Cerebellar nuclear complex (tissue), 1 donor: Measurements from ENCODE around the gene TSKU.

Experiments
- DNase-seq, 2 experiments: peaks; one replicate each; lab custom pipeline; 2025; lab: John Stamatoyannopoulos, UW

TSKU gene

GRCh38 chr11:76770642-76771445 is 12.3 kb upstream of the TSKU start:
- no peak for DNase-seq

DNA sequence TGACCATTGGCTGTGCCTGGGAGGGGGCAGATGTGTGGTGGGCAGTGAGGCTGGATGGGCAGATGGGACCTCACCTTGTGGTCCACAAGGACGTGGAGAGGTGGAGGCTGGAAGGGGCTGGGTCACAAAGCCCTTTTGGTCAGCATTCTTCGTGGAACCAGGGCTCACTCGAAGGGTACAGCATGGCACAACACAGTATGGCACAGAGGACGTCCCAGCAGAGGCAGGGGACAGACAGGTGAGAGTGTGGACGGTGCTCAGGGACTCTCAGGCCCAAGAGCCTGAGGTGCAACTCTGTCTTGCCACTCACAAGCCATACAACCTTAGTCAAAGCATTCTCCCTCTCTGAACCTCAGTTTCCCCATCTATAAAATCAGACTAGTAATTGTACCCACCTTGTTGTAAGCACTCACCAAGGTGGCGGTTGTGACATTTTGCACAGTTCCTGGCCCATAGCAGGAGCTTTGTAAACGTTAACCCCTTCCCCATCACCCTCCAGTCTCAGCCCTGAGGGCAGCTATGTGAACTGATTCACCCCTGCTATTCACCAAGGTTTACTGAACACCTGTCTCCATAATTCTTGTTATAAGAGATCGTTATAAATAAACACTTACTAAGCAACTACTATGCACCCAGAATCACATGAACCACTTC is 11.6 kb upstream of the TSKU start:
- DNase-seq, result no peak

GRCh38 chr11:76772100-76772782 is 10.9 kb upstream of the TSKU start:
- no peak for DNase-seq

DNA sequence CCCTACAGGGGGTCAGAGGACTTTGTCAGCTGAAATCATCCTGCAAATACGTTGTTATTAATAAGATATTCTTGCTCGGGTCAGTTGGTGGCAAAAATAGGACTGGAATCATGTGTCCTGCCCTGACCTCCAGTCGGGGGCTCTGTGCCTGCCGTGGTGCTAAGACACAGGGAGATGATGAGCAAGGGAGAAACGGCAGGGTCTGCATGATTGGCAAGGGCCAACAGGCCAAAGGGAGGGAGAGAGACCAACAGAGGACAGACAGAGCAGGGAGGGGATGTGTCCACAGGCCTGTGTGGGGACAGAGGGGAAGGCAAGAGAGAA is 10.4 kb upstream of the TSKU start:
- no peak for DNase-seq

GRCh38 chr11:76773921-76774361 is 9.2 kb upstream of the TSKU start:
- DNase-seq, result peak in 1 of 2 experiments; percentile 15

DNA sequence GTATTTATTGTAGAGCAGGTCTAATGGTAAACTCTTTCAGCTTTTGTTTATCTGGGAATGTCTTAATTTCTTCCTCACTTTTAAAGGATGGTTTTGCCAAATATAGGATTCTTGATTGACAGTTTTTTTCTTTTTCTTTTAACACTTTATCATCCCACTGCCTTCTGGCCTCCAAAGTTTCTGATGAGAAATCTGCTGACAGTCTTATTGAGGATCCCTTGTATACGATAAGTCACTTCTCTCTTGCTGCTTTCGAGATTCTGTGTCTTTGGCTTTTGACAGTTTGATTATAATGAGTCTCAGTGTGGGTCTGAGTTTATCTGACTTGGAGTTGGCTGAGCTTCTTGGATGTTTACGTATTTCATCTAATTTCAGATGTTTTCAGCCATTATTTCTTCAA is 6.7 kb upstream of the TSKU start:
- no peak for DNase-seq

DNA sequence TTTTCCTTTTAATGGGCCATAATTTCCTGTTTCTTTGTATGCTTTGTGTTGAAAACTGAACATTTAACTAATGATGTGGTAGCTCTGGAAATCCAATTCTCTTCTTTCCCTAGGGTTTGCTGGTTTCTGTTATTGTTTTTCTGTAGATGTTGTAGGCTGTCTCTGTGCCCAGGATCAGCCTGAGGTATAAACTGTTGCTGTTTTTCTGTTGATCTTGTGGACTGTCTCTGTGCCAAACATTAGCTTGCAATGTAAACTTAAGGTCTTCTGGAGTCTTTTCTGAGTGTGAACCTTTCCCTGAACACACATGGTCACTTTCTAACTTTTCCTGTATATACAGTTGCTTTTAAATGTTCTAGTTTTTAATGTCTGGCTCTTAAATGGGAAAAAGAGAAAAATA is 5.9 kb upstream of the TSKU start:
- DNase-seq, result no peak

DNA sequence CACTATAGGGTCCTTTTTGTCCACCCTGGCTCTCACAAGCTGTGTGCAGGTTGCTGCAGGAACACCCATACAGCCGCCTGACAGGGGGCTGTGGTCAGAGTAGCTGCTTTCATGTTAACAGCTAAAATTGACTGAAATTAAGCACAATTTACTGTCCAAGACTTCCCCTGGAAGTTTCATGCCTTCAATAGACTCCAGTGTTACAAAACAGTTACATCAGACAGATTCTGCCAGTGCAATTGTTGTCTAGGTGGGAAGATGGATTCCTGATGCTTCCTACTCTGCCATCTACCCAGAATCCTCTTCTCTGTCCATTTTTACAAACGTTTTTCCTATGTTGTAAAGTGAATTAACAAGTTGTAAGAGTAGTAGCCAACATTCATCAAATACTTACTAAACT is 5.3 kb upstream of the TSKU start:
- DNase-seq, result no peak

DNA sequence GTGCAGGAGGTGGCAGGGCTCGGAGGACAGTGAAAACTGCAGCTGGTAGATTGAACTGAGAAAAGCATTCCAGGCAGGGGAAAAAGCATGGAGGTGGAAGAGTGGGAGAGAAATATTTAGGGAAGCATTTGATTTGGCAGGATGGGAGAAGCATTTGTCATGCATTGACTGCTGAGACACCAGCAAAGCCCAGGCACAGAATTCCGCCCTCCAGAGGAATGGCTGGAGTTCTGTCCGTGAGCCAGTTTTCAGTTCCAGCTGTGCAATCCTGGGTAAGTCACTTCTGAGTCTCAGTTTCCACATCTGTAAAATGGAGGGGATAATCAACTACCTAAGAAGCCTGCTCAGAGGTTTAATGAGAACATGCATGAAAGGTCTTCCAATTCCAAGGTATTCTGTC is 4.3 kb upstream of the TSKU start:
- DNase-seq, result no peak

GRCh38 chr11:76781046-76781801 is 1.9 kb upstream of the TSKU start:
- DNase-seq, result no peak

DNA sequence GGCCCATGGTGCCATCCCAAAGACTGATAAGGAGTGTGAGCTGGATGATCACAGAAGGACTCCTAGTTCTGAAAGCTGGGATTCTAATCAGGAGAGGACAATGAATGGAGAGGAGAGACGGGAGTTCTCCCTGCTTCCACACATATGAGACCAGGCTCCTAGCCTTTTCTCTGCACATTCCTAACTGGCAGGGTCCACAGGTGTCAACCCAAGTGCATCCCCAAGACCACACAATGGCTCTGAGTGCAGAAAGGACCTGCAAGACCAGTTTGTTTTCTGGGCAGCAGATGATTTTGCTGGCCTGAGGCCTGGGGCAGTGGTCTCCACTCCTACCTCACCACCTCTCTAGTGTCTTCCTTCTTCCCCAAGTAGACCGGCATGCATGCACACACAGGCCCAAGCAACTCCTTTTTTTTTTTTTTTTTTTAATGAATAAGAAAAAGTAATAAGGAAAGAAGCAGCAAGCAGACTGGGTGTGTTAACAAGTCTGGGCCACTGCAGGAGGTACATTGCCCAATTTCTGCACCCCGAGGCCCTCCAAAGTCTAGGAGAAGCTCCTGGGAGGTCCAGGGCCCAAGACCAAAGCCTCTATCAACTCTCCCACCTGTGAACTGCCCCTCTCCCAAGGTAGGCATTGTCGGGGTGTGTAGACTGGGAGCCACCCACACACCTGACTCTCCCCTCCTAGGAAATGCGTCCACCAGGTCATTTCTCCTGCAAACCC is 1.2 kb upstream of the TSKU start:
- DNase-seq, result no peak

DNA sequence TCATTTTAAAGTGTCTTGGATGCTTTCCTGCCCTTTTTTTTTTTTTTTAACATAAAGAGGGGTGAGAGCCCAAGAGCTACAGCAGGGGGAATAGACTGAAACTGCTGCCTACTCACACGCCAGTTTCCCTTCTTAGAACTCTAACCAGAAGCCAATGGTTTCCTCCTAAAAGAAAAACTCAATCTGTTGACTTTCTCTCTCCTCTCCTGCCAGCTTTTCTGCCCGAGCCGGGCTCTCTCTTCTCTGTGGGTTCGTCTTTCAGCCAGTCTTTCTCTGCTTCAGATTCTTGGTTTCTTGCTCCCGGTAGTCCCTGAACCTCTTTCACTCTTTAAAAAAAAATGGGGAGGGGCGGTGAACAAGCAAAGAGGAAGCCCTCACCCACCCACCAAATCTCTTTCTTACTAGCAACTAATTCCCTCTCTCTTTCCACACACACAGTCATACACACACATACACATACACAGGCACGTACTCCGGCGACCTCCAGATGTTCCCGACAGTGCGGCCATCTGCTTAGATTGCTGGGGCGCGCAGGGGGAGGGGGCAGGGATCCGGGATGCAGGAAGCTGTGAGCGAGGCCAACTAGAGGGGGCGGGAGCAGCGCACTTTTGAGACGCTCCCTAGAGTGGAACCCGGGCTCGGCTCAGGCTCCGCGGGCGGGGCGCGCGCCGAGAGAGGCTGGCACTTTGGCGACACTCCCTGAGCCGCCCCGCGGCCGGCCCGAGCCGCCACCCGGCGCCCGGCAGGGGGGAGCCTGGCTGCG is 444 bp upstream of the TSKU start:
- DNase-seq, result no peak

DNA sequence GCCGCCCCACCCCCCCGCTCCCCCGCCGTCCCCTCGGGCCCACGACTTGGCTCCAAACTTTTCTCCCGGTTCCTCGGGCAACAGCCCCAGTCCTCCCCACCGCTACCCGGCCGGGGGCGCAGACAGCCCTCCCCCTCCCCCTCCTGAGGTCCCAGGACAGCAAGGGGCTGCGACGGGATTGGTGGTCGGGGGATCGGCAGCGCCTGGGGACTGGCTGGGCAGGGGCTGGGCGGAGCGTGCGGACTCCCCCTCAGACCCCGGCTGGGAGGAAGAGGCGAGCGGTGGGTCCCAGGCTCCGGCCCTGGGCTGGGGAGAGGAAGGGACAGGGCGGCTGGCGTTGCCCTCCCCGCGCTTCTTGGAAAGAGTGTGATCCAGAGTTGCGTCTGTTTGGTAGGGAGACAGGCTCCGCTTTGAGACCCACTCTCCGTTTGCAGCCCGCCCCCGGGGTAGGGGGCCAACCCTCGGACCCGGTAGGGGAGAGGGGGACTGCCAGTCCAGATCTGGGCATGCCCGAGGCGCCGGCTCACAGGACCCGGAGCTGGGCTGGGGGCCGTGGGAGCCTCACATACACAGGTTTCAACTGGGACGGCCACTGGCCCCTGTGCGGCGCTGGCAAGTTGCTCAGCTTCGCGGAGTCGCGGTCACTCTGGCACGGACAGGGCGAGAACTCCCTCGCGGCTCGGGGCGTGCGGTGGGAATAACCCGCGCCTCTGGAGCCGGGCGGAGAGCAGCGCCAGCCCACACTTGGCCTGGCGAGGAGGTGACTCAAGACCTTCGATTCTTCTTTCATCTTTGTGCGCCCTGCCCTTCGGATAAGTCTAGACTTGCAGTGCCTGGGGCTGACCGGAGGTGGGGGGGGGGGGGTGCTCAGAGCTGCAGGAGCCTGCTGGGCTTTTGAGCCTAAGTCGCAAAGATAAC is 999 bp downstream of the TSKU start:
- DNase-seq, result no peak

- no peak for DNase-seq
Measured at GRCh38 chr11:76785513-76785912, 2.4 kb downstream of the TSKU start.

DNA sequence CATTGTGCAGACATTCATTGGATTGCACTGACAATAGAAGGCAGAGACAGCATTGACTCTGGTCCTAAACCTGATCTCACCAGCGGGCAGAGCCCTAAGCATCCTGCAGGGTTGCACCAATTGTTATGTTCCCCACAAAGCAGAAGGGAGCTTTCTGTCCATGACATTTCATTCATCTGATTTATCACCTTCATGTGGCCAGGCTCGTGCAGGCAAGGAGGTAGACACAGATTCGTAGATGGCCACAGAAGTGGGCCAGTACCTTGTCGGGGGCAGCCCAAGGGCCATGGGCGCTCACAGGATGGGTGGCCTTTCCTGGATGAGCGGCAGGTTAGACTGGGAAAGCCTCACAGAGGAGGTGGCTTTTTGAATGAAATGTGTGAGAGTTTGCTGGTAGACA is 2.9 kb downstream of the TSKU start:
- DNase-seq, result no peak

- DNase-seq, result no peak
Measured at GRCh38 chr11:76786441-76787014, 3.4 kb downstream of the TSKU start.

- DNase-seq, result no peak
Measured at GRCh38 chr11:76787271-76787670, 4.1 kb downstream of the TSKU start.

GRCh38 chr11:76787911-76788596 is 4.9 kb downstream of the TSKU start:
- DNase-seq, result no peak
